GM12874 (cell line): ENCODE data around the gene CIRBP.

ENCODE experiments used
- CTCF ChIP-seq: IDR thresholded peaks from 2 replicates; pipeline ENCODE4 v1.5.1; 2011; ENCODE audit warnings: low read depth, mild to moderate bottlenecking, control low read depth, low read length, moderate library complexity; ENCODE audit not compliant: insufficient read depth

CIRBP gene

GRCh38 chr19:1233115-1233667, 35.9 kb upstream of the CIRBP start:
- TF ChIP-seq CTCF: no peak

GRCh38 chr19:1234051-1234954, 34.8 kb upstream of the CIRBP start:
- no peak for TF ChIP-seq CTCF

GRCh38 chr19:1234955-1235380, 34.2 kb upstream of the CIRBP start:
- no peak for TF ChIP-seq CTCF

GRCh38 chr19:1235625-1236538, 33.2 kb upstream of the CIRBP start:
- TF ChIP-seq CTCF: no peak

GRCh38 chr19:1236576-1236975, 32.6 kb upstream of the CIRBP start:
- no peak for TF ChIP-seq CTCF

- no peak for TF ChIP-seq CTCF
Observed at GRCh38 chr19:1237027-1237659, 32.0 kb upstream of the CIRBP start.

GRCh38 chr19:1237754-1238368, 31.3 kb upstream of the CIRBP start, which contains the start of gene CBARP:
Gene CBARP, minus strand, starts transcription at chr19:1238005. Its CDS starts 1,905 bp downstream, at chr19:1236100.
- no peak for TF ChIP-seq CTCF
